Glomerular visceral epithelial cell (primary cell): ENCODE measurements around the gene LFNG.

Experiments
- DNase-seq: peaks from one replicate; pipeline ENCODE4 v3.0.0-alpha.2; 2016; ENCODE audit errors: extremely low spot score

LFNG gene

DNA sequence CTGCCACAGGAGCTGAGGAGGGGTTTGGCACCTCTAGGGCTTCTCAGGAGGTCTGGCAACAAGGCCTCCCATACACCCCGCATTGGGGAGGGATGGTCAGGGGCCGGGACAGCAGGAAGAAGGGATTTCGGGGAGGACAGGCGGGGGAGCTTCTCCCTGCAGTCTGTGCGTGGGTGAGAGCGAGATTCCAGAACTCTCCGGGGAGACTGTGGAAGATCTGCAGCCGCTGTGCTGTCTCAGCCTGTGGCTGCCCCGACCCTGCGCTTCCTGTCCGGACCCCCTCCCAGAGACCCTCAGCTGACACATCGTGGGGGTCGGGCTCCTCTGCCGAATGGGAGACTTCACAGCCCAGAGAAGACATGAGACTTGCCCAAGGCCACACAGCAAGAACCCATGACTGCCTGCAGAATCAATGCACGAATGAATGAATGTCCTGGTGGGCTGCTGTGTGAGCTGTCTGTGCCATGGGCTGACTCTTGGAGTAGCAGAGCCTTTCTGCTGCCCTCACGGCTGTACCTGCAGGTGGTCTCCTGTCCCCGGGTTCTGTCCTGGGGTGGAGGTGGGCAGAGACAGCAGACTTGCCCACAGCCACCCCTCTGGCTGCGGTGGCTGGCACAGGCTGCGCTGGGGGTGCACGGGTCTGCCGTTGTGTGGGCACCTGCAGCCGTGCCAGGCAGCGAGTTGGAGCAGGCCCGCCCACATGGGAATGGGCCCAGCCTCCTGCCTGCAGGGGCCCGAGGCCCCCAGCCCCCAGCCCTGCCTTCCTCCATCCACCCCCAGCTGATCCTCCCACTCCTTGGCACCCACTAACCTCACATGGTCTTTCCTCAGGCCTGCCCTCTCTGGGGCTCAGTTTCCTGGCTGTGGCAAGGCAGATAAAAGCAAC is 16.3 kb upstream of the LFNG start:
- DNase-seq = no peak

DNA sequence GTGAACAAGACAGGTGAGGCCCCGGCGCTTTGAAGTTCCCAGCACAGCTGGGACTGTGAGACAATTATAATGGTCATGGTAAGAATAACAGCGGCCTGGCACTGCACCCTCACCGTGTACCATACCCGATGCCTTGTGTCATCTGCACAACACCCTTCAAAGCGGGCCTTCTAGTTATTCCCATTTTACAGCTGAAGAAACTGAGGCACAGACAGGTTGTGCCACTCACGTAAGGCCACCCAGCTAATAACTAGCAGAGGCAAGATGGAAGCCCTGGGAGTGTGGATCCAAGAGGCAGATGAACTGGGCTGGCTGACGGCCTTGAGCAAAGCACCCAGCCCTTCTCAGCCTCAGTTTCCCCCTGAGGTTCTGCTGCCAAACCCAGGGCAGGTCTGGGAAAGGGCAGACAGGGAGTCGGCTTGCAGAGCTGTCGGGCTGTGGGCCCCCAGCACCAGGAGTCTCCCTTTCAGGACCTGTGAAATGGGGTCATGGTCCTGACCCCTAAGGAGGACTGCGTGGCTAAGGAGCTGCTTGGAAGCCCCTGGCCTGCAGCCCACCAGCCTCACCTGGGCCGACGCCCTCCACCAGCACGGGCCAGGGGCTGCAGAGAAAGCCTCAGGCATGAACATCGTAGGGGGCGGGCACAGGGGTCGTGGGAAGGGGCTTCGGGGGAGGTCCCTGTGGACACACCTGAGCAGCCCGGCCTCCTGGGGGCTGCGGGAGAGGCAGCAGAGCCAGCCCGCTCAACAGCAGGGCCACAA is 15.3 kb upstream of the LFNG start:
- no peak for DNase-seq

DNA sequence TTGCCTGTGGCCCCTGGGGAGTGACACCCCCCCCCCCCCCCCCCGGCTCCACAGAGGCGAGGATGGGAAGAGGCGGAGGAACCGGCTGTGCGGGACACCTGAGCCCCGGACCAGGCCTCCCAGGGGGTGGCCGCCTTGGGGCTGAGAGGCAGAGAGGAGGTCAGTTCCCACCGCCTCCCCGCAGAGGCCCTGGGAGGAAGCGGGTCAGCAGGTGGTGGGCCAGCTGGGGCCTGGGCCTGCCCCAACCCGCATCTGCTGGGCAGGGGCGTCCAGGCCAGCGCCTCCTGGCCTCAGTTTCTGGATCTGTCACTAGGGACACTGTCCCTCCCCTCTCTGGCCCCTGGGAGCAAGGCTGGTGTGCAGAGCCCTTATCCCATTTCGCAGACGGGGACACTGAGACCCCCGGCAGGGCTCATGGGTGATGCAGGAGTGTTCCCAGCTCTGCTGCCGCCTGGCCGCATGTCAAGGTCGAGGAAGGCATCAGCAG is 14.6 kb upstream of the LFNG start:
- DNase-seq = no peak

DNA sequence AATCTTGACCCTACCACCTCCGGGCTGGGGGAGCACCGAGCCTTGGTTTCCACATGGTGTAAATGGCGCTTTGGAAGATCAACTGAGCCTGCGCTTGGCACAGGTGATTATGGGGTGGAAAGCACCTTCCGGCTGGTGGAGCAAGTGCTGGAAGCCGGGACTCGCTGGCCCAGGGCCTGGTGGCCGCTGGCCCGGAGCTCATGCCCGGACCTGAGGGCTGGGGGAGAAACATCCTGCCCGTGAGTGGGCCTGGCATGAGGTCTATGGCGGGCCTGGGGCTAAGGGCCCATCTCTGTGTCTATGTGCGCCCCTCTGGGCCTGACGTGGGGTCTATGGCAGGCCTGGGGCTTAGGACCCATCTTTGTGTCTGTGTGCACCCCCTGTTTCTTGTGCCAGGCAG is 14.2 kb upstream of the LFNG start:
- no peak for DNase-seq

DNA sequence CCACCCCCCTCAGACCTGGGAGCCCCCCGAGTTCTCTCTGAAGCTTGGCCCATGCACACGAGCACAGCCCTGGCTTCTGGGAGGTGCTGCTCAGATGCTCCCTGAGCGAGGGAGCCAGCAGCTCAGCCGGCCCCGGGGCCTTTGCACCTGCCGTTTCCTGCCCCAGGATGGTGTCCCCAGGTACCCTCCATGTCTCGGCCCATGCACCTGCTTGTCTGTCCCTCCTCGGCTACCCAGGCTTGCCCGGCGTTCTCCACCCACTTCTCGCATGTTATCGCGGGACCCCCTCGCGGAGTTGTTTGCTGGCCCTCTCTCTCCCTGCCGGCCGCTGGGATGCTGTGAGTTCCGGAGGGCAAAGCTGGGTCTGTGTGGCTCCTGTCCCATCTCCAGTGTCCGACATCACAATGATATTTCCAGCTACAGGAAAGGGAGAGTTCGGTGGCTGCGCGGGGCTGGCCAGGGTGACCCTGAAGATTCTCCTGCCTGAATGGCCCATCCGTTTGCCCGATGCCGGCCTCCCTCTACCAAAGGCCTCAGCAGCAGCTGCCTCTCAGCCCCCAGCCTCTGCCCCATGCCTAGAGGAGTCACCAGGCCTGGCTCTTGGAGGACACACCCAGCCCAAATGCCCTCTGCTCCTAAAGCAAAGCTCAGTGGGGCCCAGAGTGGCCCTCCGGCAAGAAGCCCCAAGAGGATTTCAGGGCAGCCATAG is 12.2 kb upstream of the LFNG start:
- no peak for DNase-seq

DNA sequence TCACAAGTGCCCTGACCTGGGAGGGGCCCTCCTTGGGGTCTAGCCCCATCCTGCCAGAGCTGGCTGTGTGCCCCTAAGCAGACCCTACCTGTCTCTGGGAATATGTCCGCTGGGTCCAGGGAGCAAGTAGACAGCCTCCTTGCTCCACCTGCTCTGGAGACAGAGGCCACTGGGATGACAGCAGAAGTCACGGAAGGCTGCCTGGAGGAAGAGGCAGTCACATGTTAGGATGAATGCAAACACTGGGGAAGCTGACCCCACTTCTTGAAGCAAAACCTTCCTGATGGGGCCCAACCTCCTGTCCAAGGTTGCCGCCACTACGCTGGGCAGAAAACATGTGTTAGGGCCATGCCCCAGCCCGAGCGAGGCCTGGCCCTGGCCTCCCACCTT is 11.7 kb upstream of the LFNG start:
- DNase-seq = no peak

DNA sequence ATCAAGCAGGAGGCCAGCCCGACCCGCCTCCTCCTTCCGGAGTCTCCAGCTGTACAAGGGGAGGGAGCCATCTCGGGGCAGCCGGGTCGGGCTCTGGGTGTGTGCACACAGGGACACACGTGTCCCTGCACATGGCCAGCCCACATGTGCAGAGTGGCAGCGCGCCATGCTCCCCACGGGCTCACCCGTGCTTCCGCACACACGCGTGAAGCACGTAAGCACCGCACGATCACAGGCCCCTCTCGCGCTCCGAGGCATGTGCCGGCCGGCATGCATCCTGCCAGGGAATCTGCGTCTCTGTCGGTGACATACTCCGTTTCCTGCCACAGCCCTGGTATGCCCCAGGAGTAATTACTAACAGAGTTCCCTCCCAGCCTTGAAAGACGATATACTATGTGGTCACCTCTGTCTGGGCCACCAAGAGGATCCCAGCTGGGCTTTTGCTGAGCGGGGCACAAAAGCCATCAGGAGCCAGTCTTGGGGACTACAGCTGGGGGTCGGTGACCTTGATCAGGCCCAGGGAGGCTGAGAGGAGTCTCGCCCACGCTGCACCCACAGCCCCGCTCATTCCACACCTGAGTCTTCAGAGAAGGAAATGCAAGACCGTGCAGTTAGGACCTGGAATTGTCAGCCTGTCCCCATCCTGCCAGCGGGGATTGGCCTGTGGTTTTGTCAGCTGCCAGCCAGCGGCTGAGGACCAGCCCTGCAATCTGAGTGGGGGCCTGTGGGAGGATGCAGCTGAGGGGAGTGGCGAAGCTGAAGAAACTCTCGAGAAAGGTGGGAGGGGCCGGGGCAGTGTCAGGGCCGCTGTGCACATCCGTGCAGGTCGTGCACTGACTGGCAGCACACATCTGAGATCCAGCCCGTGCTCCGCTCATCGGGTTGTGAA is 11.0 kb upstream of the LFNG start:
- DNase-seq = peak; percentile 82

DNA sequence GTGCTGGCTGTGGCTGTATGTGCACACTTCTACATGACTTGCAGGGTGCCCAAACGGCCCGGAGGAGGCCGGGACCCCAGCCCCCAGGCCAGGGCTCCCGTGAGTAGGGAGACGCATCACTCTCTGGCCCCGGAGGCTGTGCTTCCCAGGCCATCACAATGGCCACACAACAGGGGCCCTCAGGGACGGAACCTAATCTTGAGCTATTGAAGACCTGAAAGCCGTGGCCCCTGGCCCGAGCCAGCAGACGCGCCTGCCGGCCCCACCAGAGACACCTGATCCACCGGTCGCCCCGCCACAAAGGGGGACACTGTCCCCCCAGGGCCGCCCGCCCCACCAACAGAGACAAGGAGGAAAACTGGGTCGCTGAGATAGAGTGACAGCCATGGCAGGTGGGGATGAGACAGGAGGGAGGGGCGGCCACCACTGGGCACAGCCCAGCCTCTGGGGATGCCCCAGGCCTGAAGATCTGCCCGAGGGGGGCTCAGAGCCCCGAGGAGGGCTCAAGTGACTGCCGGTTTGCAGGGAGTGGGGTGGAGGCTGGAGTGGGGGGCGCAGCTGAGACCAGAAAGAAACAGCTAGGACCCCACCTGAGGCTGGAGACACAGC is 10.2 kb upstream of the LFNG start:
- no peak for DNase-seq

DNA sequence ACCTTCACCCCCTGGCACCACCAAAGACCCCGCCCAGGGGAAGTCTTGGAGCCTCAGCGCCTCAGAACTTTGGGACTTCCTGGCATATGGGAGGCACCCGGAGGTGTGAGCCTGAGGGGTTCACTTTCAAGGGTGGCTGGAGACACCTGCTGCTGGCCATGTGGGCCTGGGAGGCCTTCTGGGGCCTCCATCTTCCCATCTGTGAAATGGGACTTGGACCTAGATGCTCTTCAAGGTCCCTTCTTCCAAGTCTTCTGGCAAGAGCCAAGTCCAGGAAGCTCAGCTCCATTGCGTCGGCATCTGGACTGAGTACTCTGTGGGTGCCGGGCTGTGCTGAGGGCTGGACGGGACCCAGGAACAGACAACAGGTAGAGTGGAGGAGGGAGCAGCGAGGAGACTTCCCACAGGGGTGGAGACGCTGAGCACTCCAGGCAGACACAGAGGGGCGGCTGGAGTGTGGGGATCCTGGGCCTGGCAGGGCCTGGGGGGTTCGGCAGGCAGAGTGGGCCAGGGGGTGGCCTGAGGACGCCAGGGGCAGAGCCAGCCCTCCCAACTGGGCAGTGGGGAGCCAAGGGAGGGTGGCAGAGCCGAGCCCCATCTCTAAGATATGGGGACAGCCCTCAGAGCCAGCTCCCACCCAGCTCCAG is 9.3 kb upstream of the LFNG start:
- no peak for DNase-seq

DNA sequence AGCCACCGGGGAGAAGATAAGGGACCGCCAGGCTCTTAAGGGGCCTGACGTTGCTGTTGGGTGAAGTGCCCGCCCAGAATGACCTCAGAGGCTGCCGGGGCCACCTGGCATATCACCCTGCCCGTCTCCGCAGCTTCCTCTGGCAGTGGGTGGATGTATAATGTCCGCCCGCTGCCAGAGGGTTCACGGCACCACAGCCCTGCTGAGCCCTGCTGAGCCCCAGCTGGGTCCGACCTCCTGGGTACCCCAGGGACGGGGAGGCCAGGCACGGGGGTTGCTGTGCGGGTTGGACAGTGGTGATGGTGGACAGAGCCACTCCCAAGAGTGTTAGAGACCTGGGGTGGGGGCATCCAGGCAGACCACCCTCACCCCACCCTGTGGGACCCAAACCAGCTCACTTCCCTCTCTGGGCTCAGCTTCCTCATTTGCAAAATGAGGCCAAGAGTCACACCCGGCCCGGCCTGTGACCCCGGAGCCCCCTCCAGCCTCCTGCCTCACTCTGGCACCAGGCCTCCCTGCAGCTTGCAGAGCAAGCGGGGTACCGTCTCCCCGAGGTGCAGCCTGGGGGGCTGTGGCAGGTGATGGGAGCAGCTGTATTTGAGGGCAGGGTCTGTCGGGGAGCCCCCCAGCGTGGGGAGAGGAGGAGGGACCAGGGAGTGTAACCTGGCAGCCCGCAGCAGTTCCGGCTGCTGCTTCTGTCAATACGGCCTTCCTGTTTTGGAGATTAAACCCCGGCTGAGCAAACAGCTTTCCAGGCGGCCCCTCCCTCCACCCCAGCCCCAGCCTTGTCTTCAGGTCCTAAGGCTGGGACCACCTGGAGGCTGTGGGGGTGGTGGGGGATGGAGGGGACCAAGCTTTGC is 8.4 kb upstream of the LFNG start:
- no peak for DNase-seq

DNA sequence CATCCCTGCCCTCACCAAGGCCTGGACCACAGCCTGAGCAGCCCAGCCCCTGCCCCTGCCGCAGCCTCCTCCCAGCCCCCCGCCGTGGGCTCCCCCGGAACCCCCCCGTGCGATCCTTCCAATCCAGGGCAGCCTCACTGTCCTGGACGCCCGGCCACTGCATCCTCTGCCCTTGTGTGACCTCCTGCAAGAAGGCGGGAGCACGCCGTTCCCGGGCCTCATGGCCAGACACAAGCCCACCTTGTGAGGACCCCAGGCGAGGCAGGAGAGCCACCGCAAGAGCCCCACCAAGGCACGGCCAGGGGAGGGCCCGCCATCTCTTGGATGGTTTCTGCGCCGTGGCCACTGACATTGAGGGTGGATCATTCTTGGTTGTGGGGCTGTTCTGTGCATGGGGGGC is 7.8 kb upstream of the LFNG start:
- no peak for DNase-seq

DNA sequence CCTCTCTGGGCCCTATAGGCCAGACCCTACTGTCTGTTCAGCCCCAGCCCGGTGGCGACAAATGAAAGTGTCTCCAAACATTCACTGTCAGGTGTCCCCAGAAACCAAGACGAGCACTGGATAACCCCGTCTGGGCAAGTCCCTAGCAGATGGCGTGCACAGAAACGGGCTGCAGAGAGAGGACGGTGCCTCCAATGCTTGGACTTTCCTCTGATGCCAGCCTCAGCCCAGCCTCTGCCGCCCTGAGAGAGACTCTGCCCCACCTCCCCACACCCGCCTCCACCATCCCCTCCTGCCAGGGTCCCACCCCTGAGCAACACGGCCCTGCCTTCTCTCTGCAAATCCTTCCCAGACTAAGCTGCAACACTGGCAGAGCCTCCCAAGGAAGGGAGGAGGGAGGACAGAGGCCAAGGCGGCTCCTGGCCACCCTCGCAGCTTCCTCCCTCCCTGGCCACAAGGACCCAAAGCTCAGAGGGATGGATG is 7.4 kb upstream of the LFNG start:
- DNase-seq = no peak

DNA sequence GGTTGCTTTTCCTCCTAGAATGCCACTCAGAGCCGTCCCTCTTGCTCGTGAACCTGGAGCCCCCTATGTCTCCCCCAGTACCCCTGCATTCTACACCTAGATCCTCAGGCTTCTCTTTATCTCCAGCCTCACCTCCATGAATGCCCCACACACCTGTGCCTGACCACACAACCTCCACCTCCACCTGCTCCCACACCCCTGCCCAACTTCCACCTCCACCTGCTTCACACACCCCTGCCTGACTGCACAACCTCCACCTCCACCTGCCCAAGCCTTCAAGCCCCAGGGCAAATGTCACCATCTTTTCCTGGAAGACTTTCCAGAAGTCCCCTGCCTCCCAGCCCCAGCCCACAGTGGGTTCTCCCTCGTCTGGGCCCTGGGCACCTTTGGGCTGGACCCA is 6.9 kb upstream of the LFNG start:
- no peak for DNase-seq

DNA sequence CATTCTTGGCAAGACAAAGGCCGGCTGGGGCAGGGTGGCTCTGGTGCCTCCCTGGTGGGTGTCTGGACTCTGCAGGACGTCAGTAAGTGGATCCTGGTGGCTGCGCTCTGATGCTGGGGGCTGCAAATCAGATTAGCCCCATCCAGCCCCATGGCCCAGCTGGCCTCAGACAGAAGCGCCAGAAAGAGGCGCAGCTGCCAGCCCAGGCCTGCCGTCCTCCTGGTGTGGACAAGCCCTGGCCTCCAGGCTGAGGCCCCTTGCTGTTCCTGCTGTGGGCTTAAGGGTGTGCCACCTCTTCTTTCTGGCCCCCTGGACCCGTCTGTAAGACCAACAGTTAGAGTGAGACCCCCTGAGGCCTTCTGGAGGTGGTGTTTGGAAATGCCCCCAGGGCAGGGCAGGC is 5.9 kb upstream of the LFNG start:
- DNase-seq = no peak

DNA sequence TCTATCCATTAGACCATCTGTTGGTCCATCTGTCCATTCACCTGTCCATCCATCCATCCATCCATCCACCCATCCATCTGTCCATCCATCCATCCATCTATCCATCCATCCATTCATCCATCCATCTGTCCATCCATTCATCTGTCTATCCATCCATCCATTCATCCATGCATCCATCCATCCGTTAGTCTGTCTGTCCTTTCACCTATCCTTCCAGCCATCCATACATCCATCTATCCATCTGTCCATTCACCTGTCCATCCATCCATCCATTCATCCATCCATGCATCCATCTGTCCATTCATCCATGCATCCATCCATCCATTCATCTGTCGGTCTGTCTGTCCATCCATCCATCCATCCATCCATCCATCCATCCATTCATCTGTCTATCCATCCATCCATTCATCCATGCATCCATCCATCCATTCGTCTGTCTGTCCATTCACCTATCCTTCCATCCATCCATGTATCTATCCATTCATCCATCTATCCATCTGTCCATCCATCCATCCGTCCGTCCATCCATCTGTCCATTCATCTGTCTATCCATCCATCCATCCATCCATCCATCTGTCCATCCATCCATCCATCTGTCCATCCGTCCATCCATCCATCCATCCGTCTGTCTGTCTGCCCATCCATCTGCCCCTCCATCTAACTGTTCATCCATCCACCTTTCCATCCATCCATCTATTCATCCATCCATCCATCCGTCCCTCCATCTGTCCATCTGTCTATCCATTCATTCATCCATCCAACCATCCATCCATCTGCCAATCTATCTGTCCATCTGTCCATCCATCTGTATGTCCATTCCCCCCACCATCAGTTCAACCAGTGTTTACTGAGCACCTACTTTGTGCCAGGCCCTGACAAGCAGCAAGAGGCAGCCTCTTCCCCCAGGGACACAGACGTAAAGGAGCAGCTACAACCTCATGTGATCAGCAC is 4.8 kb upstream of the LFNG start:
- no peak for DNase-seq

DNA sequence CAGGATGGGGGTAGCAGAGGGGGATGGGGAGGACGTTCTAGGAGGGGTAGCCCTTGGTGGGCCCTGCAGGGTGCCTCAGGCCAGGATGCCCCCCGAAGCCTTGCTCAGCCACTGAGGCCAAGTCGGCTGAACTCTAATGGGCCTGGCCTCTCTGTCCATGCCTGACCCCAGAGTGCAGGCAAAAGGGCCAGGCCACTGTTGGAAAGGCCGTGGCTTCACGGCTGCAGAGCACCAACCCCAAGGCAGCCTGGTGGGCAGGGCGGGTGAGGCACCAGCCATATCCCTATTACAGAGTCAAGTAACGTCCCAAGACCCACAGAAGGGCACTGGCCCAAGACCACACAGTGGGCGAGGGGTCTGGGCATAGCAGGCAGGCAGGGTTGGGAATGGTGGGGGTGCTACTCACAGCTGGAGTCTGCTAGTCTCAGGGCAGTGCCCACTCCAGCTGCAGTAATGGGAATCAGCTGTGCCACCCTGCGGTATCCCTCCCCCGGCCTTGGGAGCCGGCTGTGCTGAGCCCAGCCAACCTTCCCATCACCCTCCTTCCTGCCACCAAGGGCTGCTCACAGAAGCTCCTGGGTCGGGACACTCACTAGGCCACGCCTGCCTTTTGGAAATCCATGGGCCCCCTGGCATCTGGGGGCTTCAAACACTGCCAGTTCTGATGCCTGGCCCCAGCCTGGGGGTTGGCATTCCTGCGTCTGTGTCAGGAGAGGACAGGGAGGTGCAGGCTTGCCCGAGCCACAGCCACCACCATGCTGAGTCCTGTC is 4.0 kb upstream of the LFNG start:
- peak; percentile 94 for DNase-seq

DNA sequence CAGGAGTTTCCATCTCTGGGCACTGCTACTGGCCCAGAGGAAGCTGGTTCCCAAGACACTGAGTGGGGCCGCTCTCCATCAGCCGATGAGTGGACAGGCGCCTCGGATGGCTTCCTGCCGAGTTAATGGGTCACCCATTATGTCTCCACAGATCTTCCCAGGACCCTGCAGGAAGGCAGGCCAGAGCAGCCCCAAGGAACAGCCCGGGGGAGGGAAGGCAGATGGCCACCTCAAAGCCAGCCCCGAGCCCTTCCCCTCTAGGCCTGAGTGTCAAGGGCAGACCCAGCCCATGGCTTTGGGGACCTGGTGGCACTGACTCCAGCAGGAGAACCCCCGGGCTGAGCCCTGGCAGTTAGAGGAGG is 3.4 kb upstream of the LFNG start:
- DNase-seq = peak; percentile 97

DNA sequence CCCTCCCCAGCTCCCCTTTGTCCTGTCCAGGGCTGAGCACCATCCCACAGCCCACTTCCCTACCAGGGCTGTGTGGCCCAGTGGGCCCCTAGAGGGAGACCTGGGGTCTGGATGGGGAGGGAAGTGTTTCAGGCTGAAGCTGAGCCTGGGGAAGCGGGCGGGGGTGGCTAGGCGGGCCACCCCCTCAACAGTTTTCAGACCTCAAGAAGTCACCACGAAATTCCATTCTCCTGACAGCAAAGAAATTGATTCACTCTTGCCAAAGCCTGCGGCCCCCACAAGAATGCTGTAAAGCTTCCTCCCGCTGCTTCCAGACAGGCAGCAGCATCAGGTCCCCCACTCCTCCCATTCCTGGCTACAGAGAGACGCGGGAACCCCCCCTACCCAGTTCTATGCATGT is 2.5 kb upstream of the LFNG start:
- DNase-seq = peak; percentile 97
